ENCODE data around the gene CCDC136.

- no peak for TF ChIP-seq CTCF (conservative IDR thresholded peaks at IDR 0.05 in 1 of 2, IDR thresholded peaks at IDR 0.05 in 1 of 2; ENCODE audit: low read depth in 1 of 2, low read length in 2 of 2)
- no peak for TF ChIP-seq EZH2 (IDR thresholded peaks at IDR 0.05; ENCODE audit: low read length, missing control alignments)
Measured at GRCh38 chr7:128829391-128830166, 37.8 kb downstream of the CCDC136 start.
